GM10266 (cell line): ENCODE data around the gene COL20A1.

Experiments
- DNase-seq: peaks from one replicate; pipeline ENCODE4 v3.0.0; 2012; ENCODE audit errors: extremely low spot score
- CTCF ChIP-seq: IDR thresholded peaks from 2 replicates; pipeline ENCODE4 v1.5.1; 2012; ENCODE audit warnings: mild to moderate bottlenecking, low read depth; ENCODE audit not compliant: control insufficient read depth, insufficient read depth; ENCODE audit errors: missing control alignments

Gene COL20A1

GRCh38 chr20:63359937-63360849 lies 67.2 kb downstream of the COL20A1 start:
- no peak for TF ChIP-seq CTCF

GRCh38 chr20:63360850-63361518 lies 68.0 kb downstream of the COL20A1 start, which contains the start of gene CHRNA4:
TSS of gene CHRNA4 (minus strand) at chr20:63361349. CDS start at chr20:63361165, 184 bp downstream.
- no peak for TF ChIP-seq CTCF
- no peak for DNase-seq

More at GRCh38 chr20:63359937-63360849, 67.2 kb downstream of the COL20A1 start:
- DNase-seq: no peak

- no peak for TF ChIP-seq CTCF
- DNase-seq: no peak
These were observed 68.8 kb downstream of the COL20A1 start for GRCh38 chr20:63361519-63362435.

GRCh38 chr20:63362436-63363009 lies 69.5 kb downstream of the COL20A1 start:
- TF ChIP-seq CTCF: no peak
- DNase-seq: no peak

- DNase-seq: no peak
- TF ChIP-seq CTCF: no peak
These were observed 70.3 kb downstream of the COL20A1 start for GRCh38 chr20:63363013-63363957.
